GM19463 (cell line): Measurements from ENCODE around the gene OR5AU1.

ENCODE experiments used
- ATAC-seq: cut with Tn5 transposase; IDR thresholded peaks from one replicate; pipeline ENCODE4 v1.9.1; 2021; ENCODE audit warnings: mild to moderate bottlenecking, moderate library complexity; ENCODE audit not compliant: unreplicated experiment

The OR5AU1 gene

GRCh38 chr14:21155963-21156362, at the start of gene OR5AU1:
OR5AU1 (minus strand) TSS chr14:21156063; CDS start chr14:21155872, 191 bp downstream.
- no peak for ATAC-seq

GRCh38 chr14:21205026-21205677, 49.3 kb upstream of the OR5AU1 start:
- no peak for ATAC-seq

- no peak for ATAC-seq
Observed at GRCh38 chr14:21204167-21205025, 48.5 kb upstream of the OR5AU1 start.

- ATAC-seq, result no peak
Observed at GRCh38 chr14:21203470-21204166, 47.8 kb upstream of the OR5AU1 start.

GRCh38 chr14:21202463-21203358, 46.8 kb upstream of the OR5AU1 start:
- ATAC-seq, result no peak

GRCh38 chr14:21201732-21202462, 46.0 kb upstream of the OR5AU1 start:
- ATAC-seq, result no peak

GRCh38 chr14:21200752-21201461, 45.0 kb upstream of the OR5AU1 start:
- no peak for ATAC-seq

GRCh38 chr14:21199611-21200560, 44.0 kb upstream of the OR5AU1 start:
- ATAC-seq, result no peak

GRCh38 chr14:21197418-21198205, 41.7 kb upstream of the OR5AU1 start:
- no peak for ATAC-seq

GRCh38 chr14:21194597-21194996, 38.7 kb upstream of the OR5AU1 start:
- no peak for ATAC-seq

GRCh38 chr14:21192875-21193535, 37.1 kb upstream of the OR5AU1 start:
- no peak for ATAC-seq

GRCh38 chr14:21192447-21192822, 36.6 kb upstream of the OR5AU1 start:
- ATAC-seq, result no peak

GRCh38 chr14:21191809-21192446, 36.1 kb upstream of the OR5AU1 start:
- ATAC-seq, result peak; percentile 97

GRCh38 chr14:21191261-21191808, 35.5 kb upstream of the OR5AU1 start:
- no peak for ATAC-seq

GRCh38 chr14:21185491-21185890, 29.6 kb upstream of the OR5AU1 start:
- no peak for ATAC-seq

GRCh38 chr14:21184254-21184653, 28.4 kb upstream of the OR5AU1 start:
- no peak for ATAC-seq
